ENCODE results near the gene HYAL1.
A peak's percentile ranks its signal among the peaks of the same experiment; 100 is the strongest.

HYAL1 gene

GRCh38 chr3:50303013-50303815 lies at the start of gene HYAL1:
Gene HYAL1, minus strand, starts transcription at chr3:50303574. Its CDS starts 618 bp downstream, at chr3:50302956.
- DNase-seq: peak; percentile 66

DNA sequence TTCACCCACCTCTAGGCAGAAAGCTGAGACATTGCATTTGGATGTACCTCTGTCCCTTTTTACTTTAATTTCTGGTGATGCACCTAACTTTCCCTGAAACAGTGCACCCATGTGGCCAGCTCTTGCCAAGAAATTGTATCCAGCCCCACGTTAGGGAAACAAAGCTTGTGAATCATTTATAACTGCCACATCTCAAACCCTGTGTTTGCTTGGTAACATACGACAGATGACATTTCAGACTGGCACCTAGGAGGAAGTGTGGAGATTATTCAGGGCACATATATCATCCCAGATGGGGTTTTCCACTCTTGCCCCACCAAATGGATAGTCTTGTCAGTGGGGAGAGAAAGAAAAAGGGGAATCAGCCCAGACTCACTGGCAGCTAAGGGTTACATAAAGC lies 49.4 kb upstream of the HYAL1 start:
- no peak for DNase-seq

GRCh38 chr3:50351323-50351697 lies 47.9 kb upstream of the HYAL1 start:
- DNase-seq: no peak

GRCh38 chr3:50350527-50351322 lies 47.4 kb upstream of the HYAL1 start, which contains the start of the genes CYB561D2 and NPRL2:
Gene CYB561D2, plus strand, starts transcription at chr3:50350862. Its CDS starts 572 bp downstream, at chr3:50351434.
Gene NPRL2, minus strand, starts transcription at chr3:50350775. Its CDS starts 123 bp downstream, at chr3:50350652.
- peak; percentile 97 for DNase-seq

DNA sequence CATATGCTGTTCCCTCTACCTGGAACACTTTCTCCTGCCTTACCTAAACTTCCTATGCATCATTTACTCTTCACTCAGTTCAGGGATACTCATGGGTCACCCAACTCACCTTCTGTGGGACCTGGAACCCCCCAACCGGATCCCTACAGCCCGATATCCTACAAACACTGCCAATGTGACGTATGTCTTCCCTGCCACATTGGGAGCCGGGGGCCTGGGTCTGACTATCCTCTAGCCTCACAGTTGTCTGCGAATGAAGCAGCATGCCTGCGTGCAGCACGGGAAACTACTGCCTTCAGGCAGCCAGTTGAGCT lies 46.8 kb upstream of the HYAL1 start:
- no peak for DNase-seq

- peak; percentile 78 for DNase-seq
These were observed 43.9 kb upstream of the HYAL1 start for GRCh38 chr3:50347187-50347813.

- peak; percentile 71 for DNase-seq
These were observed 42.3 kb upstream of the HYAL1 start, which contains the start of gene ZMYND10 for GRCh38 chr3:50345586-50346234. Gene ZMYND10, minus strand, starts transcription at chr3:50345732. Its CDS starts 153 bp downstream, at chr3:50345579.

DNA sequence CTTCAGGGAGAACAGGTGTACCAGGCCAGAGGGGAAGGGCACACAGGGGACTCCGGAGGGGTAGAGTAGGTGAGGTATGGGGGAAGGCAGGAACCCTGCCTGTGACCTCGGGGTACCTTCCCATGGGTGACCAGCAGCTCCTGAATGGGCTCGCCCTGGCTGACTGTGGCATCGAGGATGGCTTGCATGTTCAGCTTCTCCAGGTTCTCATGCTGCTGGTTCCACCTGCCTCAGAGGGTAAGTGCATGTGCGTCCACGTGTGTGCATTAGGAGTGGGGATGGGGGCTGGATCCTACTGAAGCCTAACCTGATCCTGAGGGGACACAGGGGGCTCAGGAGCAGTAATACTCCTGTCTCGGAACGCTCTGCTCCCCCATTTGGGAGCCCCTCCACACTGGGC lies 41.6 kb upstream of the HYAL1 start:
- DNase-seq: no peak

GRCh38 chr3:50342813-50343633 lies 39.6 kb upstream of the HYAL1 start:
- no peak for DNase-seq

GRCh38 chr3:50341996-50342650 lies 38.7 kb upstream of the HYAL1 start:
- DNase-seq: no peak

- no peak for DNase-seq
These were observed 38.2 kb upstream of the HYAL1 start for GRCh38 chr3:50341537-50341936.

DNA sequence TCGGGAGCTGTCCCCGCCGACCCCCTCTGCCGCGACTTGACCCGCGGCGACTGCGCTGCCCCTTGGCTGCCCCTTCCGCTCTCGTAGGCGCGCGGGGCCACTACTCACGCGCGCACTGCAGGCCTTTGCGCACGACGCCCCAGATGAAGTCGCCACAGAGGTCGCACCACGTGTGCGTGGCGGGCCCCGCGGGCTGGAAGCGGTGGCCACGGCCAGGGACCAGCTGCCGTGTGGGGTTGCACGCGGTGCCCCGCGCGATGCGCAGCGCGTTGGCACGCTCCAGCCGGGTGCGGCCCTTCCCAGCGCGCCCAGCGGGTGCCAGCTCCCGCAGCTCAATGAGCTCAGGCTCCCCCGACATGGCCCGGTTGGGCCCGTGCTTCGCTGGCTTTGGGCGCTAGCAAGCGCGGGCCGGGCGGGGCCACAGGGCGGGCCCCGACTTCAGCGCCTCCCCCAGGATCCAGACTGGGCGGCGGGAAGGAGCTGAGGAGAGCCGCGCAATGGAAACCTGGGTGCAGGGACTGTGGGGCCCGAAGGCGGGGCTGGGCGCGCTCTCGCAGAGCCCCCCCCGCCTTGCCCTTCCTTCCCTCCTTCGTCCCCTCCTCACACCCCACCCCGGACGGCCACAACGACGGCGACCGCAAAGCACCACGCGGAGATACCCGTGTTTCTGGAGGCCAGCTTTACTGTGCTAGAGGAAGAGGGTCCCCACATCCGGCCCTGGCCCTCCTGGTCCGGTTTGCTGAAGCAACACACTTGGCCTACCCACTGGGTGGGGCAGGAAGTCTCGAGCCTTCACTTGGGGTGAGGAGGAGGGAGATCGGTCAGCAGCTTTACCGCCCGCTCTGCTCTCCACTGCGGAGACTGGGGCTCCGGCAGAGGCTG lies 37.3 kb upstream of the HYAL1 start, which contains the start of gene RASSF1:
TSS of gene RASSF1 (minus strand) at position 389 of the 882 bp plus-strand sequence. CDS start at position 358, 31 bp downstream.
- peak; percentile 89 for DNase-seq

- no peak for DNase-seq
These were observed 36.7 kb upstream of the HYAL1 start for GRCh38 chr3:50340147-50340447.

DNA sequence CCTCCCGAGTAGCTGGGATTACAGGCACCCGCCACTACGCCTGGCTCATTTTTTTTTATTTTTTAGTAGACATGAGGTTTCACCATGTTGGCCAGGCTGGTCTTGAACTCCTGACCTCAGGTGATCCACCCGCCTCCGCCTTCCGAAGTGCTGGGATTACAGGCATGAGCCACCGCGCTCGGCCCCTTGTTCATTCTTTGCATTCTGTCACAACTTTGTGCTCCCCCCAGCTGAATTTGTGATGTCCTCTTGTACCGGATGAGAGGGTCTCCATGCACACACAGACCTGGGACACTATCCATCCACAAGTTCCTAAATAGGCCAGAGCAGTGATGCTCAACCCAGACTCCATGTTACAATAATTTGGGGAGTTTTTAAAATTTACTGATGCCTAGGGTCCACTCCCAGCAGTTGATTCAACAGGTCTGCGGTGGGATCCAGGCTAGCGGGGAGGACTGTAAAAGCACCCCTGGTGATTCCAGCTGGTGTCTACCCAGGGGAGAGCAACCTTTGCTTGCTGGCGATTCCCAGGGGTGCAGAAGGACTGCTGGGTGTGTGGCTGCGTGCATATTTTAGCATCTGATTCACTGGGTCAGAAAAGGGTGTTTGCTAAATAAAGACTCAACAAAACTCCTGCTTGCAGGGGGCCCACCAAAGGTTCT lies 36.2 kb upstream of the HYAL1 start:
- DNase-seq: no peak

DNA sequence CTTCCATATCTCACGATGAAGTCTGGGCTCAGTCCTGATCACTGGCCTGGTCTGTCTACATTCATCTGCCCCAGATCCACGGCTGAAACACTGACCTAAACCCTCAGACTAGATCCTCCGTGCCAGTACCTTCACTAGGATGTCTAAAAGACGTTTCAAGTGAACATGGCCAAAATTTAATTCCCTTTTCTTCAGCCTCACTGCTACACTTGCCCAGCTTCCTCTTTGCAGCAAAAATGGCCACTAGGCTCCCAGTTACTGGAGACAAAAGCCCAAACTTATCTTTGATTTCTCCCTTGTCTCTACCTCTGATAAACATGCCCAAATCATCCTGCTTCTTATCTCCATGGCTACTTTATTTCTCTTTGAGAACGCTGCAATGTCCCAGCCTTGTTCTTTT lies 35.6 kb upstream of the HYAL1 start:
- DNase-seq: no peak

DNA sequence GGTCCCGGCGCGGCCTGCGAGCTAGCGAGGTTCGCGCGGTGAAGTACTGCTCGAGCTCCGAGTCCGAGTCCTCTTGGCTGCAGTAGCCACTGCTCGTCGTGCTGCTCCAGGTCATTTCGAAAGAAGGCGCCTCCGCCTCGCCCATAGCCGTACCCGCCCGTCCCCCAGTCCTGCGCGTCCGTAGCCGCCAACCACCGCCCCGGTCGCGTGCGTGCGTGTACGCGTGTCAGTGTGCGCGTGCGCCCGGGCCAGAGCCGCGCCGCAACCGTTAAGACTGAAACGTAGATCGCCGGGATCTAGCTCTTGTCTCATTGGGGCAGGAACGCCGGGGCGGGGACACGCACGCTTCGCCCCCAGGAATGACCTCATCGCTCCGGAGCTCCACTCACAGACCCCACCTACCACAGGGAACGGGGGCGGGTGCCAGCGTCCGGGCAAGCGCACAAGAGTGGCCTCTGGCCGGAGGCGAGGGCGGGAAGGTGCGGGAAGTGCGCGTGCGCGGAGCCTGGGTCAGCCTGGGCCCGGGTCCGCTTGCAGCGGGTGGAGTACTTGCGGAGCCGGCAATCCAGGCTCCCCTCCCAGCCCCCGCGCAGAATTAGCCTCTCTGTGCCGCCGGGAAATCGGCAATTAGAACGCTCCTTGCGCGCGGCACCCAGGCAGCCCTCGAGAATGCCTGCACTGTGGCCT lies 33.9 kb upstream of the HYAL1 start:
- DNase-seq: peak; percentile 100

DNA sequence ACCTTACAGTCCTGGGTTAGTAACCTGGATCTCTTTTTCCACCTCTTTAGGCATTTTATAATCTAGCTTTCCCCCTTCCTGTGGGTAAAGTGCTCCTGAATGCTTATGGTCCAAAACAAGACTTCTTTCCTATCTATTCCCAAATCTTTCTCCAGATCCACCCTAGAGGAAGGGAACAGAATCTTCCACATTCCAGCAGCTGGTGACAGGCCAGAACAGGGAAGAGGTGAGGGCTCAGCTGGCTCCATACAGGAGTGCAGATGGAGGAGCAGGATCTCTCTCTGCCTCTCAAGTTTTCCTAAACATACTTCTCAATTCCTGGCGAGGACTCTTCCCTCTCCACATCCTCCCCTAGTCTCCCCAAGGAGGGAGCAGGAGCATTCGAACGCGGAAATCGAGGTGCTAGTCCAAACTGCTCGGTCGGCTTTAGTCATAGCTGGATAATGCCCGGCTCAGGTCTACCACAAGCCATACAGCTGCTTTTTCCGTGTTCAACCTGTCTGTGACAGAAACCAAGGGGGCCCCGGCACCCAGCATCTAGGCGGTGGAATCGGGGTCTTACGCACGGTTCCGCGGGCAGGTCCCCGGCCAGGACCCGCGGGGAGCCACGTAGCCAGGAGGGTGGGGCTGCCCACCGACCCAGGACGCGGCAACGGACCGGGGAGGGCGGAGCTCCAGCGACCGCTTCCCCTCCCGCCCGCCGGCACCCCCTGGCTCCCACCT lies 33.2 kb upstream of the HYAL1 start:
- DNase-seq: no peak

DNA sequence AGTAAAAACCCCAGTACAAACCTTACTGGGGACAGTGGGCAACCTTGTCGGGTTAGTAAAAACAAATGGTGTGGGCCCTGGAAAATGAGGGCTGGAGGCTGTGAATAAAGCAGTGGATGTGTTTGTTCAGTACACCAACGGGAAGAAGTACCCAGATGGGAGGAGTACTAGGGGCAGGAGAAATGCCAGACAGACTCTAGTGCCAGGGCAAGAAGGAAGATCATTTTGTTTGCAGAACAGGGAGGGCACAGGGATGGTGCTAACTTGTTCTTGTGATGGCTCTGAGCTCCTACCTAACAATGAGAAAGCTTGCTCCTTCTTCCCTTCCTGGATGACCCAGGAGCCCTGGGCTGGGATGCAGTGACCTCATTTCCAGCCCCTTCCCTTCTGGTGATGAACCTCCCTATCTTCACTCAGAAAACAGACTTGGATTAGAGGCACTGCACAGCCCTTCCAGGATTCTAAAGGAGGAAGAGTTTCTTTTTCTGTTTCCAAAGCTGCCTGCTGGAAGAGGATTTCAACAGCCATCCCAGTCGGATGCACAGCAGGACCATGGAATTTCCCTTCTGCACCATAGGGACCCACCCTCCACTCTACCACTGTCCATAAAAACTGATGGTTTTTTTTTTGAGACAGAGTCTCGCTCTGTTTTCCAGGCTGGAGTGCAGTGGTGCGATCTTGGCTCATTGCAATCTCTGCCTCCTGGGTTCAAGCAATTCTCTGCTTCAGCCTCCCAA lies 31.1 kb upstream of the HYAL1 start:
- no peak for DNase-seq
